ENCODE data around the gene ACOXL. TPM values are rescaled to one million over a fixed set of nuclear protein-coding genes. Genes with fewer than 3 reads are reported as not detected.
A peak's percentile ranks its signal among the peaks of the same experiment; 100 is the strongest.
"Not testable (repeated sequence)": the region's sequence is repeated elsewhere in the genome, so short reads cannot be mapped to it uniquely, and the experiment has no call there.

ACOXL gene
- total and polyA plus RNA-seq, 5 donors from 2014 or later = 0.17 TPM; not detected in 4

- H3K27ac ChIP-seq (ENCODE audit: insufficient read depth, low read length, poor library complexity, severe bottlenecking); H3K36me3 ChIP-seq (ENCODE audit: control insufficient read depth, insufficient read depth, low read length); H3K9me3 ChIP-seq (ENCODE audit: control insufficient read depth in 2 of 2, low read length in 2 of 2); H3K27ac Mint-ChIP-seq; H3K4me3 ChIP-seq (ENCODE audit: low read depth, low read length); H3K4me1 ChIP-seq (ENCODE audit: control insufficient read depth, insufficient read depth, low read length, poor library complexity, severe bottlenecking); H3K4me1 Mint-ChIP-seq; DNase-seq; H3K36me3 Mint-ChIP-seq; ATAC-seq (ENCODE audit: low read depth in 2 of 2); H3K4me3 Mint-ChIP-seq: not testable (repeated sequence)
- H3K9me3 Mint-ChIP-seq = peaks cover 0 to 10% (median 5%) of the 10 kb centered on the region in 7 donors
- H3K27me3 Mint-ChIP-seq = peaks cover 85% of the 10 kb centered on the region
- H3K27me3 ChIP-seq (ENCODE audit: control insufficient read depth, insufficient read depth, low read length) = peaks cover 36% of the 10 kb centered on the region
Observed at GRCh38 chr2:111082659-111083058, 350.3 kb downstream of the ACOXL start.

- no peak for ATAC-seq (ENCODE audit: low read depth in 2 of 2)
- peaks cover 52% of the 10 kb centered on the region for H3K27me3 Mint-ChIP-seq
- H3K36me3 ChIP-seq (ENCODE audit: control insufficient read depth, insufficient read depth, low read length) = no peaks in the 10 kb centered on the region
Observed at GRCh38 chr2:111091811-111092211, 359.4 kb downstream of the ACOXL start.

GRCh38 chr2:111094691-111095090, 362.3 kb downstream of the ACOXL start:
- Histone ChIP-seq H3K27me3 (ENCODE audit: control insufficient read depth, insufficient read depth, low read length) (peaks cover 29% of the 10 kb centered on the region), H3K9me3 (ENCODE audit: control insufficient read depth in 2 of 2, low read length in 2 of 2) (no peaks in the 10 kb centered on the region), H3K36me3 (ENCODE audit: control insufficient read depth, insufficient read depth, low read length) (no peaks in the 10 kb centered on the region), H3K27ac (ENCODE audit: insufficient read depth, low read length, poor library complexity, severe bottlenecking) (no peak overlapping the region), H3K4me3 (ENCODE audit: low read depth, low read length) (no peak overlapping the region), H3K4me1 (ENCODE audit: control insufficient read depth, insufficient read depth, low read length, poor library complexity, severe bottlenecking) (no peaks in the 10 kb centered on the region)
- Mint-ChIP-seq H3K27ac (no peak overlapping the region), H3K27me3 (peaks cover 51% of the 10 kb centered on the region), H3K9me3 (no peaks in the 10 kb centered on the region), H3K4me3 (no peak overlapping the region), H3K4me1 (no peaks in the 10 kb centered on the region), H3K36me3 (peaks cover 4% of the 10 kb centered on the region)
- DNase-seq (no peak), ATAC-seq (ENCODE audit: low read depth in 2 of 2) (no peak)

More at GRCh38 chr2:111091811-111092211, 359.4 kb downstream of the ACOXL start:
- no peaks in the 10 kb centered on the region for H3K9me3 ChIP-seq (ENCODE audit: control insufficient read depth in 2 of 2, low read length in 2 of 2)
- no peak overlapping the region for H3K4me3 ChIP-seq (ENCODE audit: low read depth, low read length)
- Mint-ChIP-seq H3K36me3 (peaks cover 4% of the 10 kb centered on the region), H3K4me1 (no peaks in the 10 kb centered on the region), H3K9me3 (peaks cover 0 to 4% (median 0%) of the 10 kb centered on the region in 7 donors), H3K27ac (no peak overlapping the region), H3K4me3 (no peak overlapping the region)
- DNase-seq = no peak
- no peaks in the 10 kb centered on the region for H3K4me1 ChIP-seq (ENCODE audit: control insufficient read depth, insufficient read depth, low read length, poor library complexity, severe bottlenecking)
- H3K27me3 ChIP-seq (ENCODE audit: control insufficient read depth, insufficient read depth, low read length) = peaks cover 33% of the 10 kb centered on the region
- H3K27ac ChIP-seq (ENCODE audit: insufficient read depth, low read length, poor library complexity, severe bottlenecking) = no peak overlapping the region

GRCh38 chr2:111095434-111095833, 363.1 kb downstream of the ACOXL start:
- DNase-seq (no peak), ATAC-seq (ENCODE audit: low read depth in 2 of 2) (no peak)

GRCh38 chr2:111099402-111099801, 367.0 kb downstream of the ACOXL start:
- H3K4me3 ChIP-seq (ENCODE audit: low read depth, low read length) = no peak overlapping the region
- Mint-ChIP-seq H3K27me3 (peaks cover 47% of the 10 kb centered on the region), H3K36me3 (peaks cover 4% of the 10 kb centered on the region), H3K4me3 (no peak overlapping the region), H3K9me3 (no peaks in the 10 kb centered on the region), H3K4me1 (peaks cover 0 to 7% (median 3%) of the 10 kb centered on the region in 4 donors), H3K27ac (no peak overlapping the region)
- H3K9me3 ChIP-seq (ENCODE audit: control insufficient read depth in 2 of 2, low read length in 2 of 2) = no peaks in the 10 kb centered on the region
- no peaks in the 10 kb centered on the region for H3K4me1 ChIP-seq (ENCODE audit: control insufficient read depth, insufficient read depth, low read length, poor library complexity, severe bottlenecking)
- H3K27me3 ChIP-seq (ENCODE audit: control insufficient read depth, insufficient read depth, low read length) = peaks cover 7% of the 10 kb centered on the region
- no peak overlapping the region for H3K27ac ChIP-seq (ENCODE audit: insufficient read depth, low read length, poor library complexity, severe bottlenecking)
- ATAC-seq (ENCODE audit: low read depth in 2 of 2) (no peak), DNase-seq (no peak)
- no peaks in the 10 kb centered on the region for H3K36me3 ChIP-seq (ENCODE audit: control insufficient read depth, insufficient read depth, low read length)

More at GRCh38 chr2:111095434-111095833, 363.1 kb downstream of the ACOXL start:
- no peaks in the 10 kb centered on the region for H3K9me3 Mint-ChIP-seq
- no peak overlapping the region for H3K27ac ChIP-seq (ENCODE audit: insufficient read depth, low read length, poor library complexity, severe bottlenecking)
- peaks cover 26% of the 10 kb centered on the region for H3K27me3 ChIP-seq (ENCODE audit: control insufficient read depth, insufficient read depth, low read length)
- H3K27ac Mint-ChIP-seq = no peak overlapping the region
- no peaks in the 10 kb centered on the region for H3K4me1 ChIP-seq (ENCODE audit: control insufficient read depth, insufficient read depth, low read length, poor library complexity, severe bottlenecking)
- no peaks in the 10 kb centered on the region for H3K36me3 ChIP-seq (ENCODE audit: control insufficient read depth, insufficient read depth, low read length)
- H3K4me3 Mint-ChIP-seq = peak overlapping the region in 1 of 4 donors; percentile 8
- H3K4me3 ChIP-seq (ENCODE audit: low read depth, low read length) = no peak overlapping the region
- H3K9me3 ChIP-seq (ENCODE audit: control insufficient read depth in 2 of 2, low read length in 2 of 2) = no peaks in the 10 kb centered on the region
- H3K36me3 Mint-ChIP-seq = peaks cover 4% of the 10 kb centered on the region
- peaks cover 46% of the 10 kb centered on the region for H3K27me3 Mint-ChIP-seq
- peaks cover 0 to 1% (median 0%) of the 10 kb centered on the region in 4 donors for H3K4me1 Mint-ChIP-seq

GRCh38 chr2:111100087-111100764, 367.9 kb downstream of the ACOXL start:
- Mint-ChIP-seq H3K27ac (no peak overlapping the region), H3K4me1 (peaks cover 0 to 7% (median 3%) of the 10 kb centered on the region in 4 donors), H3K4me3 (no peak overlapping the region), H3K36me3 (no peaks in the 10 kb centered on the region), H3K9me3 (no peaks in the 10 kb centered on the region), H3K27me3 (peaks cover 41% of the 10 kb centered on the region)
- Histone ChIP-seq H3K27ac (ENCODE audit: insufficient read depth, low read length, poor library complexity, severe bottlenecking) (no peak overlapping the region), H3K9me3 (ENCODE audit: control insufficient read depth in 2 of 2, low read length in 2 of 2) (no peaks in the 10 kb centered on the region), H3K4me3 (ENCODE audit: low read depth, low read length) (no peak overlapping the region), H3K4me1 (ENCODE audit: control insufficient read depth, insufficient read depth, low read length, poor library complexity, severe bottlenecking) (no peaks in the 10 kb centered on the region), H3K36me3 (ENCODE audit: control insufficient read depth, insufficient read depth, low read length) (no peaks in the 10 kb centered on the region), H3K27me3 (ENCODE audit: control insufficient read depth, insufficient read depth, low read length) (peaks cover 7% of the 10 kb centered on the region)
- ATAC-seq (ENCODE audit: low read depth in 2 of 2) (no peak), DNase-seq (no peak)

GRCh38 chr2:111100765-111101162, 368.4 kb downstream of the ACOXL start:
- peaks cover 43% of the 10 kb centered on the region for H3K27me3 Mint-ChIP-seq
- H3K36me3 Mint-ChIP-seq = no peaks in the 10 kb centered on the region
- Histone ChIP-seq H3K27me3 (ENCODE audit: control insufficient read depth, insufficient read depth, low read length) (peaks cover 7% of the 10 kb centered on the region), H3K36me3 (ENCODE audit: control insufficient read depth, insufficient read depth, low read length) (no peaks in the 10 kb centered on the region), H3K9me3 (ENCODE audit: control insufficient read depth in 2 of 2, low read length in 2 of 2) (no peaks in the 10 kb centered on the region), H3K4me3 (ENCODE audit: low read depth, low read length) (no peak overlapping the region), H3K4me1 (ENCODE audit: control insufficient read depth, insufficient read depth, low read length, poor library complexity, severe bottlenecking) (no peaks in the 10 kb centered on the region), H3K27ac (ENCODE audit: insufficient read depth, low read length, poor library complexity, severe bottlenecking) (no peak overlapping the region)
- DNase-seq (peak in 1 of 3 donors; percentile 50), ATAC-seq (ENCODE audit: low read depth in 2 of 2) (peak; percentile 58 to 59)
- H3K4me3 Mint-ChIP-seq = no peak overlapping the region
- no peaks in the 10 kb centered on the region for H3K9me3 Mint-ChIP-seq
- peaks cover 0 to 7% (median 3%) of the 10 kb centered on the region in 4 donors for H3K4me1 Mint-ChIP-seq
- peak overlapping the region in 1 of 3 donors; percentile 83 for H3K27ac Mint-ChIP-seq

- Histone ChIP-seq H3K4me1 (ENCODE audit: control insufficient read depth, insufficient read depth, low read length, poor library complexity, severe bottlenecking) (no peaks in the 10 kb centered on the region), H3K36me3 (ENCODE audit: control insufficient read depth, insufficient read depth, low read length) (no peaks in the 10 kb centered on the region), H3K27ac (ENCODE audit: insufficient read depth, low read length, poor library complexity, severe bottlenecking) (no peak overlapping the region), H3K4me3 (ENCODE audit: low read depth, low read length) (no peak overlapping the region), H3K27me3 (ENCODE audit: control insufficient read depth, insufficient read depth, low read length) (peaks cover 9% of the 10 kb centered on the region), H3K9me3 (ENCODE audit: control insufficient read depth in 2 of 2, low read length in 2 of 2) (no peaks in the 10 kb centered on the region)
- Mint-ChIP-seq H3K27ac (no peak overlapping the region), H3K4me1 (peaks cover 0 to 7% (median 3%) of the 10 kb centered on the region in 4 donors), H3K36me3 (no peaks in the 10 kb centered on the region), H3K9me3 (no peaks in the 10 kb centered on the region), H3K4me3 (no peak overlapping the region), H3K27me3 (peaks cover 52% of the 10 kb centered on the region)
- DNase-seq = no peak
- no peak for ATAC-seq (ENCODE audit: low read depth in 2 of 2)
Observed at GRCh38 chr2:111101592-111101991, 369.2 kb downstream of the ACOXL start.
